ENCODE results near the gene SATB1.
A peak's percentile ranks its signal among the peaks of the same experiment; 100 is the strongest.
"Not testable (repeated sequence)": the region's sequence is repeated elsewhere in the genome, so short reads cannot be mapped to it uniquely, and the experiment has no call there.

The SATB1 gene

DNA sequence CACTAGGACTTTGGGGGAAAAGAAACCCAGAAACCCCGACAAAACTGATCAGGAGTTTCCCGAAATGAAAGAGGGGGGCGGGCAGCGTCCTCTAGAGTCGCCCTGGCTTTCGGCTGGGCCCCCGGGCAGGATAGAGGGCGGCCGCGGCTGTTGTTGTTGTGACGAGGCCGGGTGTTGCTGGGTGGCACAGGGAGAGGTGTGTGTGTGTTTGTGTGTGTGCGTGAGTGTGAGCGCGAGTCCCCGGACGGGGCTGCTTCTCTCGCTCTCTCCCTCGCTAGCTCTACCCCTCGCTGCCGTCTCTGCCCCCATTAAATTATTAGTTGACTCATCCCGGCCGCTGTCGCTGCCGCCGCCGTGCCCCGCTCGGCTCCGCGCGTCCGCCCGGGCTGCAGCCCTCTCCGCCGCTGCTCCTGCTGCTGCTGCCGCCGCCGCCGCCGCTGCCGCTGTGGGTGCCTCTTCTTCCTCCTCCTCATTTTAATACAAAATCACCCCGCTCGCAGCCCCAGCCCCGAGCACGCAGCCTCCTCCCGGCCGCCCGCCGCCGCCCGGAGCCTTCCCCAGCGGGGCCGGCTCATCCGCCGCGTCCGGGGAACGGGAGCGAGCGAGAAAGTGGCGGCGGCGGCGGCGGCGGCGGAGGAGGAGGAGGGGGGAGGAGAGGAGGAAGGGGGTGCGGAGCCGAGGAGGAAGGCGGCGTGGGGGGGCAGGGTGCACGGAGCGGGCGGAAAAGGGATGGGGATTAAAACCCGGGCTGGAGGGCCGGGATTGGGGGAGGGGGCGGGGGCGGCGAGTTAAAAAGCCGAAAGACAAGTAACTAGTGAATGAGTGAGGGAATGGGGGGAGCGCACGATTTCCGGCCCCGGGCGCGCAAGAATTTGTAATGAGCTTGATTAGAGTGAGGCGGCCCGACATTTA lies at the start of gene SATB1:
Gene SATB1 (minus strand): TSS at position 611 of the 912 bp plus-strand sequence. CDS start 4,372 bp downstream, outside the sequence.
- peak within 1 kb of the TSS; percentile 73 to 81 for H3K4me3 ChIP-seq (ENCODE audit: low read depth in 1 of 2, low read length in 2 of 2)
- no peaks in the 10 kb centered on the region for H3K9me3 ChIP-seq (ENCODE audit: control insufficient read depth in 1 of 2, low read length in 2 of 2)
- no peaks in the 10 kb centered on the region for H3K27me3 ChIP-seq (ENCODE audit: low read depth, low read length)
- peaks cover 10 to 11% of the 10 kb centered on the region in 2 donors for H3K4me1 ChIP-seq (ENCODE audit: control insufficient read depth in 1 of 2, insufficient read depth in 2 of 2, low read length in 2 of 2)
- no peaks in the 10 kb centered on the region for H3K36me3 ChIP-seq (ENCODE audit: control insufficient read depth in 1 of 2, insufficient read depth in 2 of 2, low read length in 2 of 2)
- H3K27ac ChIP-seq (ENCODE audit: low read length) = peak within 1 kb of the TSS; percentile 79

DNA sequence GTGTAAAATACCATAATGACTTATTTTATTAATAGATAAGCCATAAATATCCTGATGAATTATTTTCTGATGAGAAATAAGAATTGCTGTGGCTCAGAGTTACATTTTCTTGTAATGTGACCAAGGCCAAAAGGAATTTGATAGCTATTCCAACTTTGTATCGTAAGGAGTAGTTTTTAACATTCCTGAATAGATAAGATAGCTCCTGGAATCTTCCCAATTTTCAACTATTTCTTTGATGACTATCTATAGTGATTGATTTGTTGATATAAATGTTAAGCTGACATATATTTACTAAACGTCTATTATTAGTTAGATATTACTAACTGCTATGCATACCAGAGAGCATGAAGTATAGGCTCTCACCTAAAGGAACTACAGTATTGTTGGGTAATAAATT lies 49.1 kb upstream of the SATB1 start:
- no peak overlapping the region for H3K27ac ChIP-seq (ENCODE audit: low read length)
- no peaks in the 10 kb centered on the region for H3K27me3 ChIP-seq (ENCODE audit: low read depth, low read length)
- H3K36me3 ChIP-seq (ENCODE audit: control insufficient read depth in 1 of 2, insufficient read depth in 2 of 2, low read length in 2 of 2) = no peaks in the 10 kb centered on the region
- H3K9me3 ChIP-seq (ENCODE audit: control insufficient read depth in 1 of 2, low read length in 2 of 2) = no peaks in the 10 kb centered on the region
- no peak overlapping the region for H3K4me3 ChIP-seq (ENCODE audit: low read depth in 1 of 2, low read length in 2 of 2)
- no peaks in the 10 kb centered on the region for H3K4me1 ChIP-seq (ENCODE audit: control insufficient read depth in 1 of 2, insufficient read depth in 2 of 2, low read length in 2 of 2)

GRCh38 chr3:18469775-18470174 lies 44.6 kb upstream of the SATB1 start:
- no peaks in the 10 kb centered on the region for H3K4me1 ChIP-seq (ENCODE audit: control insufficient read depth in 1 of 2, insufficient read depth in 2 of 2, low read length in 2 of 2)
- no peaks in the 10 kb centered on the region for H3K27me3 ChIP-seq (ENCODE audit: low read depth, low read length)
- no peaks in the 10 kb centered on the region for H3K36me3 ChIP-seq (ENCODE audit: control insufficient read depth in 1 of 2, insufficient read depth in 2 of 2, low read length in 2 of 2)
- no peak overlapping the region for H3K27ac ChIP-seq (ENCODE audit: low read length)
- H3K4me3 ChIP-seq (ENCODE audit: low read depth in 1 of 2, low read length in 2 of 2) = no peak overlapping the region
- no peaks in the 10 kb centered on the region for H3K9me3 ChIP-seq (ENCODE audit: control insufficient read depth in 1 of 2, low read length in 2 of 2)

DNA sequence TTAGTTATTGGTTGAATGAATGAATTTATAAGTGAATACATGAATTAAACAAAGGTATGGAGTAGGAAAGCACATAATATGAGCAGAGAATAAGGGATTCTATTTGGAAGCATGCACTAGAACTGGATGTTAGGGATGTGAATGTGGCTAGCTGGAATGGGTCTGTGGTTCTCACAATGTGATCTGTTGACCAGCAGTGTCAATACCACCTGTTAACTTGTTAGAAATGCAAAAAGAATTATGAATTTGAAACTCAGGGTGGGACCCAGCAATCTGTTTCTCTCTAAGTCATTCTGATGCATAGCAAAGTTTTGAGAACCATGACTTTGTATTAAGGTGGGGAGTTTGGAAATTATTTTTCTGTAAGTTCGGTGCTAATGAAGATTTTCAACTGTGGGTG lies 41.0 kb upstream of the SATB1 start:
- H3K27ac ChIP-seq (ENCODE audit: low read length) = no peak overlapping the region
- no peaks in the 10 kb centered on the region for H3K36me3 ChIP-seq (ENCODE audit: control insufficient read depth in 1 of 2, insufficient read depth in 2 of 2, low read length in 2 of 2)
- H3K4me3 ChIP-seq (ENCODE audit: low read depth in 1 of 2, low read length in 2 of 2) = no peak overlapping the region
- H3K27me3 ChIP-seq (ENCODE audit: low read depth, low read length) = no peaks in the 10 kb centered on the region
- H3K9me3 ChIP-seq (ENCODE audit: control insufficient read depth in 1 of 2, low read length in 2 of 2) = no peaks in the 10 kb centered on the region
- H3K4me1 ChIP-seq (ENCODE audit: control insufficient read depth in 1 of 2, insufficient read depth in 2 of 2, low read length in 2 of 2) = no peaks in the 10 kb centered on the region

DNA sequence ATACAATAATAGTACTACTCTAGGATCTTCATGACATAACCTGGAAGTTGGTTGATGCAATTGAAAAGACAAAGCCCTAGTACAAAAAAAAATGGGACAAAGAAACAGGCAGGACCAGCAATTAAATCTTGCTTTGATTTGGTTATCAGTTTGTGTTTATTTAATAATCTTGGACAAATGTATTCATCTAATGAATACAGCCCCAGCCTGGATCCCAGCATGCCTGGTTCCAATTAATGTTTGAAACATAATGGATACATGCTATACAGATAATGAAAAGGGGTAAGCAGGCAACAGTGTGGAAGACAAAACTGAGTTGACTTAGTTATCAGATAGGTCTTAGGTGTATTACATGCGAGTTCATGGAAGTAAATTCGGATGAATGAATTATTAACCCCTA lies 29.6 kb upstream of the SATB1 start:
- no peaks in the 10 kb centered on the region for H3K36me3 ChIP-seq (ENCODE audit: control insufficient read depth in 1 of 2, insufficient read depth in 2 of 2, low read length in 2 of 2)
- no peak overlapping the region for H3K4me3 ChIP-seq (ENCODE audit: low read depth in 1 of 2, low read length in 2 of 2)
- H3K4me1 ChIP-seq (ENCODE audit: control insufficient read depth in 1 of 2, insufficient read depth in 2 of 2, low read length in 2 of 2) = no peaks in the 10 kb centered on the region
- H3K9me3 ChIP-seq (ENCODE audit: control insufficient read depth in 1 of 2, low read length in 2 of 2) = no peaks in the 10 kb centered on the region
- no peaks in the 10 kb centered on the region for H3K27me3 ChIP-seq (ENCODE audit: low read depth, low read length)
- H3K27ac ChIP-seq (ENCODE audit: low read length) = no peak overlapping the region

- H3K27me3 ChIP-seq (ENCODE audit: low read depth, low read length); H3K9me3 ChIP-seq (ENCODE audit: control insufficient read depth in 1 of 2, low read length in 2 of 2); H3K36me3 ChIP-seq (ENCODE audit: control insufficient read depth in 1 of 2, insufficient read depth in 2 of 2, low read length in 2 of 2); H3K4me3 ChIP-seq (ENCODE audit: low read depth in 1 of 2, low read length in 2 of 2); H3K27ac ChIP-seq (ENCODE audit: low read length): not testable (repeated sequence)
- peaks cover 0 to 11% of the 10 kb centered on the region in 2 donors for H3K4me1 ChIP-seq (ENCODE audit: control insufficient read depth in 1 of 2, insufficient read depth in 2 of 2, low read length in 2 of 2)
Measured at GRCh38 chr3:18449618-18450017, 24.5 kb upstream of the SATB1 start.

GRCh38 chr3:18447720-18448119 lies 22.6 kb upstream of the SATB1 start:
- Histone ChIP-seq H3K4me3 (ENCODE audit: low read depth in 1 of 2, low read length in 2 of 2) (no peak overlapping the region), H3K36me3 (ENCODE audit: control insufficient read depth in 1 of 2, insufficient read depth in 2 of 2, low read length in 2 of 2) (no peaks in the 10 kb centered on the region), H3K27ac (ENCODE audit: low read length) (no peak overlapping the region), H3K9me3 (ENCODE audit: control insufficient read depth in 1 of 2, low read length in 2 of 2) (peaks cover 0 to 9% of the 10 kb centered on the region in 2 donors), H3K27me3 (ENCODE audit: low read depth, low read length) (no peaks in the 10 kb centered on the region), H3K4me1 (ENCODE audit: control insufficient read depth in 1 of 2, insufficient read depth in 2 of 2, low read length in 2 of 2) (peaks cover 0 to 24% of the 10 kb centered on the region in 2 donors)

- peak overlapping the region; percentile 55 to 71 for H3K4me3 ChIP-seq (ENCODE audit: low read depth in 1 of 2, low read length in 2 of 2)
- no peaks in the 10 kb centered on the region for H3K27me3 ChIP-seq (ENCODE audit: low read depth, low read length)
- H3K27ac ChIP-seq (ENCODE audit: low read length) = no peak overlapping the region
- peaks cover 0 to 9% of the 10 kb centered on the region in 2 donors for H3K9me3 ChIP-seq (ENCODE audit: control insufficient read depth in 1 of 2, low read length in 2 of 2)
- no peaks in the 10 kb centered on the region for H3K36me3 ChIP-seq (ENCODE audit: control insufficient read depth in 1 of 2, insufficient read depth in 2 of 2, low read length in 2 of 2)
- H3K4me1 ChIP-seq (ENCODE audit: control insufficient read depth in 1 of 2, insufficient read depth in 2 of 2, low read length in 2 of 2) = peaks cover 0 to 24% of the 10 kb centered on the region in 2 donors
Measured at GRCh38 chr3:18446149-18446825, 21.1 kb upstream of the SATB1 start.

- no peaks in the 10 kb centered on the region for H3K27me3 ChIP-seq (ENCODE audit: low read depth, low read length)
- H3K36me3 ChIP-seq (ENCODE audit: control insufficient read depth in 1 of 2, insufficient read depth in 2 of 2, low read length in 2 of 2) = no peaks in the 10 kb centered on the region
- peak overlapping the region; percentile 55 to 71 for H3K4me3 ChIP-seq (ENCODE audit: low read depth in 1 of 2, low read length in 2 of 2)
- H3K4me1 ChIP-seq (ENCODE audit: control insufficient read depth in 1 of 2, insufficient read depth in 2 of 2, low read length in 2 of 2) = peaks cover 0 to 24% of the 10 kb centered on the region in 2 donors
- no peak overlapping the region for H3K27ac ChIP-seq (ENCODE audit: low read length)
- H3K9me3 ChIP-seq (ENCODE audit: control insufficient read depth in 1 of 2, low read length in 2 of 2) = peaks cover 0 to 9% of the 10 kb centered on the region in 2 donors
Measured at GRCh38 chr3:18445401-18446148, 20.4 kb upstream of the SATB1 start.

- peak overlapping the region; percentile 81 to 82 for H3K4me3 ChIP-seq (ENCODE audit: low read depth in 1 of 2, low read length in 2 of 2)
Measured at GRCh38 chr3:18444595-18445400, 19.7 kb upstream of the SATB1 start.

More at GRCh38 chr3:18444595-18445400, 19.7 kb upstream of the SATB1 start:
- Histone ChIP-seq H3K27ac (ENCODE audit: low read length) (peak overlapping the region; percentile 4), H3K36me3 (ENCODE audit: control insufficient read depth in 1 of 2, insufficient read depth in 2 of 2, low read length in 2 of 2) (no peaks in the 10 kb centered on the region), H3K9me3 (ENCODE audit: control insufficient read depth in 1 of 2, low read length in 2 of 2) (peaks cover 0 to 9% of the 10 kb centered on the region in 2 donors), H3K27me3 (ENCODE audit: low read depth, low read length) (no peaks in the 10 kb centered on the region), H3K4me1 (ENCODE audit: control insufficient read depth in 1 of 2, insufficient read depth in 2 of 2, low read length in 2 of 2) (peaks cover 0 to 24% of the 10 kb centered on the region in 2 donors)
